GM19324 (cell line): ENCODE measurements around the gene EMP2.
"Not testable (repeated sequence)": the region's sequence is repeated elsewhere in the genome, so short reads cannot be mapped to it uniquely, and the experiment has no call there.

ENCODE experiments used
- ATAC-seq: cut with Tn5 transposase; IDR thresholded peaks from one replicate; pipeline ENCODE4 v1.9.1; 2021; ENCODE audit warnings: mild to moderate bottlenecking, moderate library complexity; ENCODE audit not compliant: unreplicated experiment, low FRiP score

EMP2 gene

GRCh38 chr16:10554569-10554968 is 25.8 kb downstream of the EMP2 start:
- ATAC-seq, result no peak

DNA sequence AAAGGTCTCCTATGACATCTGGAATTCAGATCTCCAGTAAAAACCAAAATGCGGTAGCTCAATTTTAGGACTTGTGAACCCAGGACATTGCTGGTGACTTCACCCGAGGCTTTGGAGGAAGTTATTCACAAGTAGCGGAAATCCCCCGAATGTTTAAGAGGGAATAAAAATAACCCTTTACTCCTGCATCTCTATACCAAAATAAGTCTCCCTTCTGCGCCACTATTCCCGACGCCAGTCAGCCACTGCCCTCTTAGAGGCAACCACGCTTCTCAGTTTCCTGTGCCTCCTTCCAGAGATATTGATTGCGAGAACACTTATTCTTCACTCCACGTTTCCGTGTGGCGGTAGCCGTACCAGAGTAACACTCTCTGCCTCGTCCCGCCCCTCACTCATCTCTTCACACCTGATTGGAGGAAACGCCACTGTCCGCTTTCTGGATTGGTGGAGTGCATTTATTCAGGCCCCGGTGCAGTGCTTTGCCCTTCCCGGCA is 27.4 kb downstream of the EMP2 start:
- peak; percentile 97 for ATAC-seq

- no peak for ATAC-seq
Measured at GRCh38 chr16:10552281-10552680, 28.1 kb downstream of the EMP2 start.

DNA sequence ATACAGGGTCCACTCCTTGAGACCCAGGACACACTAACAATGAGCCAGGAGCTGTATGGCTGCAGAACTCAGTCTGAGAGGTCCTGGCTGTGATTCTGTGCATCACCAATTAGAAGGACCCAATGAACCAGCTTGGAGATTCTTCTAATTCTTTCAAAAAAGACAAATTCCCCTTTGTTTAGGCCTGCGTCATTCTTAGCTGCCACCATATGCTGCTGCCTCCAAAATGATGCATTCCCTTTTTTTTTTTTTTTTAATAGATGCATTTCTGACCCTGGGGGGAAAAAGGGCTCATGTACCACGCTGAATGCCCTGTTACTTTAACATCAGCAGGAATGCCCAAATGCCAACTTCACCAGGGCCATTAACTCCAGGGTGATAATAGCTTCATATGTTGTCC is 28.5 kb downstream of the EMP2 start:
- ATAC-seq, result no peak

DNA sequence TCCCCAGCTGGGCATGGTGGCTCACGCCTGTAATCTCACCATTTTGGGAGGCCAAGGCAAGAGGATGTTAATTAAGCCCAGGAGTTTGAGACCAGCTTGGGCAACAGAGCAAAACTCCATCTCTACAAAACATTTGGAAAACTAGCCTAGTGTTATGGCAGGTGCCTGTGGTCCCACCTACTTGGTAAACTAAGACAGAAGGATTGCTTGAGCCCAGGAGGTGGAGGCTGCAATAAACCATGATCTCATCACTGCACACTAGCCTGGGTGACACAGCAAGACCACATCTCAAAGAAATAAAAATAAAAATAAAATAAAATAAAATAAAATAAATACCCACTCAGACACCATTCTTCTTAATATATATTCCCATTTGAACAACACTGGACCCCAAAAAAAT is 32.0 kb downstream of the EMP2 start:
- ATAC-seq, result no peak

DNA sequence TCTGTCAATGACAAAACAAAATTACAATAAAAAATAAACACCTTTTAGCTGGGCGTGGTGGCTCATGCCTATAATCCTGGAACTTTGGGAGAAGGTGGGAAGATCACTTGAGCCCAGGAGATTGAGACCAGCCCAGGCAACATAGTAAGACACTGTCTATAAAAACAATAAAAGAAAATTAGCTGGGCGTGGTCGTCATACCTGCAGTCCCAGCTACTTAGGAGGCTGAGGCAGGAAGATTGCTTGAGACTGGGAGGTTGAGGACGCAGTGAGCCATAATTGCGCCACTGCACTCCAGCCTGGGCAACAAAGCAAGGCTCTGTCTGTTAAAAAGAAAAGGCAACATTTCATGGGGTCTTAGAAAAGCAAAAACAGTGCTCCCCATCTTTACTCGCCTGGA is 32.7 kb downstream of the EMP2 start:
- ATAC-seq, result no peak

DNA sequence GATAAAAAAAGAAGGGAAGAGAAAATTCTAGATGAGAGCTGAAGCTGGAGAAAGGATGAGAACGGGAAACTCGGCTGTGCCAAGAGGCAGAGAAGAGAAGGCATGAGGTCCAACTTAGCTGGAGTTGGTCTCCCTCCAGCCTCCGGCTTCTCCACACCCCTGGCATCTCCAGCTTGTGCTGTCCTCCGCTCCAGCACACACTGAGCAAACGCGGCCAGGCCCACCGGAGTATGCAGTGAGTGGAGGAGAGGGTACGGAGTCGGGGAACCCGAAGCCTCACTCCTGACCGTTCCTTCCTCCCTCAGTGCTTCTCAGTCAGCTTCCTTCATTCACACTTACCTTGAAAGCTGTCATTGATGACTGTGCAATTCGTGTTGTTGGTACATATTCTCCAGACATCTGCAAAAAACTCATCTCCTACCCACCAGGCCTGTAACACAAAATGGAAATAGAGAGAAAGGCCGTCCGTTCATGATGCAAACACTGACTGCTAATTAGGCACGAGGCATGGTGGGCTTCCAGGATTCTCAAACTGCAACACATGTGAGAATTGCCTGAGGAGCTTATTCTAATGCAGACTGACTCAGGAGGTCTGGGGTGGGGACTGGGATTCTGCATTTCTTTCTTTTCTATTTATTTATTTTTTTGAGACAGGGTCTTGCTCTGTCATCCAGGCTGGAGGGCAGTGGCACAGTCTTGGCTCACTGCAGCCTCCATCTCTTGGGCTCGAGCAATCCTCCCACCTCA is 37.0 kb downstream of the EMP2 start:
- no peak for ATAC-seq

GRCh38 chr16:10541366-10541765 is 39.0 kb downstream of the EMP2 start:
- no peak for ATAC-seq

- no peak for ATAC-seq
Measured at GRCh38 chr16:10539793-10540192, 40.6 kb downstream of the EMP2 start.

DNA sequence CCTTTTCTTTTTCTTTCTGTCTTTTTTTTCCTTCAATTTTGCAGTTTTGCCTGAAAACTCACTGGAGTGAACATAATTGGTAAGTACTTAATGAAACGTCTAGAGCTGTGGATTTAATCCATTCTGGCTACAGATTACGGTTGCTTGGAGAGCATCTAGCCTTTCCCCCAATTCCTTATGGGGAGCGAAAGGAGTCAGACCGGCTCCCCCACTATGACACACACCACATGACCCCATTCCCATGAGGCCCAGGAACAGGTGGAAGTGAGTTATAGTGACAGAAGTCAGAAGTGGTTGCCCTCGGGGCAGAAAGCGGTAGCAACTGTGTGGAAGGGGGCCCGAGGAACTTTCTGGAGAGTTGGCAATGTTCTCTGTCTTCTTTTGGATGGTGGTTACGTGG is 41.2 kb downstream of the EMP2 start:
- ATAC-seq, result no peak

DNA sequence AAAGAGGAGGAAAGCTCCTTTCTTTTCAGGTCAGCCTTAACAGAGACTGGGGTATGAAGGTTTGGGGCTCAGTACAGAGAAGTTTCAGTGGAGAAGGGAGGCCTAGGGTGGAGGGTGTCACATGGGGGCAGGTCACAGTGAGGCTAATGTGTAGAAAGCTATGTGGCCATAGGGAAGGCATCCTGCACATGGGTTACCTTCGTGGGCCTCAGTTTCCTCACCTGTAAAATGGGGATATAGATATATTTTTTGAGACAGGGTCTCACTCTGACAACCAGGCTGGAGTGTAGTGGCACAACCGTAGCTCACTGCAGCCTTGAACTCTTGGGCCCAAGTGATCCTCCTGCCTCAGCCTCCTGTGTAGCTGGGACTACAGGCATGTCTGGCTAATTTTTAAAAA is 41.8 kb downstream of the EMP2 start:
- ATAC-seq, result no peak

- no peak for ATAC-seq
Measured at GRCh38 chr16:10537946-10538345, 42.5 kb downstream of the EMP2 start.

DNA sequence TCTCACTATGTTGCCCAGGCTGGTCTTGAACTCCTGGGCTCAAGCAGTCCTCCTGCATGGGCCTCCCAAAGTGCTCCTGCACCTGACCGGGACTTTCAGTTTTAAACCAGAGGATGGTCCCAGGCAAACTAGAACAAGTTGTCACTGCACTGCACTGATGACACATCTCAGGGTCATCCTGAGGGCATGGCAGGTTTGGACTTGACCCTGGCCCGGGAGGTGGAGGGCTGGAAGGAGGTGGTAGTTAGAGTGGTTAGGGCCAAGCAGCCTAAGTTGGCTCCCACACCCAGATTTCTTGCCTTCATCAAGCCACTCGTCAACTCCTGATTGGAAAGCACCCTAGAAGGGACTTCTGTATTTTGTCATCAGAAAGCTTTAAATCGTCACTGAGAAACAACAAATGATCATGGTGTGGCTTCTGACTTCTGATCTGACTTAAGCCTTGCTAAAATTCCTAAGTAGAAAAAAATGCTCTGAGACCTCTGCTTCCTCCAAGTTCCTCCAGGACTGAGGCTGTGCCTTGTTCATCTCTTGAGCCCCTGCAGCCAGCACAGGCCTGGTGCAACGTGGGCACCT is 43.5 kb downstream of the EMP2 start:
- no peak for ATAC-seq

DNA sequence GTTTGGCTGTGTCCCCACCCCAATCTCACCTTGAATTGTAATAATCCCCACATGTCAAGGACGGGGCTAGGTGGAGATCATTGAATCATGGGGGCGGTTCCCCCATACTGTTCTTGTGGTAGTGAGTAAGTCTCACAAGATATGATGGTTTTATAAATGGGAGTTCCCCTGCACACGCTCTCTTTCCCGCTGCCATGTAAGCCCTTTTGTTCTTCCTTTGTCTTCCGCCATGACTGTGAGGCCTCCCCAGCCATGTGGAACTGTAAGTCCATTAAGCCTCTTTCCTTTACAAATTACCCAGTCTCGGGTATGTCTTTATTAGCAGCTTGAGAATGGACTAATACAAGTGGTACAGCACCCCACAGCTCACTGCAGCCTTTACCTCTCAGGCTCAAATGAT is 44.1 kb downstream of the EMP2 start:
- not testable (repeated sequence) for ATAC-seq

- no peak for ATAC-seq
Measured at GRCh38 chr16:10535461-10535860, 44.9 kb downstream of the EMP2 start.

- ATAC-seq, result no peak
Measured at GRCh38 chr16:10534748-10535147, 45.6 kb downstream of the EMP2 start.

- ATAC-seq, result not testable (repeated sequence)
Measured at GRCh38 chr16:10533612-10534011, 46.8 kb downstream of the EMP2 start.

DNA sequence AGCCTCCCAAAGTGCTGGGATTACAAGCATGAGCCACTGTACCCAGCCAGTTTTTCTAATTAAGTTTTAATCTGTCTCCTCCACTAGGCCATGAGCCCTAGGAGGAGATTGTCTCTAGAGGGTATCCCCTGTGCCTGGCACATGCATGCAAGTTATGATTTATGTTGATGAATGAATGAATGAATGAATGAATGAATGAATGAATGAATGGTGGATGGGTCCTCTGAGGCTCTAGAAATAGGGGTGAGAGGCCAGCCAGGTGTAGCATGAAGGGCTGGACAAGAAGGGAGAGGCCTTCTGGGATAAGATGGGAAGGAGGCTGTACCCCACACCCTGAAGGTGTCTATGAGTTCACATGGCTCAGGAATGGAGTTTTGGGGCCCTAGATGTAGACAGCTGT is 48.8 kb downstream of the EMP2 start:
- no peak for ATAC-seq

DNA sequence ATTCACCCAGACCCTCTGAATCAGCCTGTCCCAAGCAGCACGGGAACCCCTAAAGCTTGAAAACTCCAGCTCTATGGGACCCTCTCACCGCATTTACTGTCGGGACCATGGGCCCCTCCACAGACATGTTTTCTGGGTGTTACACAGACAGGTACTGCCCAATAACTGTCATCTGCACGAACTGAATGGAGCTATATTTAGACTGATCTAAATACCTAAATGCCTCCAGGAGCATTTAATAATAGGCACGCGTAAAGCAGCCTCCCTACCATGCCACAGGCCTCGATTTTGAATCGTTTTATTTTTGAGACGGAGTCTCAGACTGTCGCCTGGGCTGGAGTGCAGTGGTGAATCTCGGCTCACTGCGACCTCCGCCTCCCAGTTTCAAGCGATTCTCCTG is 49.7 kb downstream of the EMP2 start:
- no peak for ATAC-seq

DNA sequence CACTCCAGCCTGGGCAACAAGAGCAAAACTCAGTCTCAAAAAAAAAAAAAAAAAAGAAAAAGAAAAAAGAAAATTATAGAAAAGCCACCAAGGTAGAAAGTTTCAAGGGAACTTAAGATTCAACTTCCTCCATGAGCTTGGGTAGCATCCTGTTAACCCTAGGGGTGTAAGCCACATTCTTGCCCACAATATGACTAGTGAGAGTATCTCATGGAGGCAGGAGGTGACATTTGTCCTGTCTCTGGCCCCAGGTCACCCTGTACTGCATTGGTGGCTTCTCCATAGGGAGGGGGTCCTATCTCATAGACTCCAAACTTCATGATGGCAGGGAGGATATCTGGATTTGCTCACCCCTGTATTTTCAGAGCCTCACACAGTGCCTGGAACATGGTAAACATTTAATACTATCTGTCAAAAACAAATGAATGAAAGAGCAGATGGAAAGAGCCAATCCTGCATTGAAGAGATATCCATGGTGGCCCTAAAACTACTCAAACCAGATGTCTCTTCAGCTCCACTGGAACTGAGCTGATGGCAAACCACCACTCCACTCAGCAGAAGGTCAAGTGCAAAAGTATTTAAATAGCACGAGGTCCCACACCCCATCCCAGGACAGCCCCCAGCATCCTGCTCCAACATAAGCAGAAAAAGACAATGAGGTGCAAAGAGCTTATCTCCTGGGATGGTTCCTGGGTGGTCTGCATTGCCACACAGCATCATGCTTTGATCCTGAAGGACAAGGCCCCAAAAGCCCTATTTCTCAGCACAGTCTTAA is 50.3 kb downstream of the EMP2 start:
- ATAC-seq, result no peak

- ATAC-seq, result no peak
Measured at GRCh38 chr16:10528635-10529034, 51.8 kb downstream of the EMP2 start.

DNA sequence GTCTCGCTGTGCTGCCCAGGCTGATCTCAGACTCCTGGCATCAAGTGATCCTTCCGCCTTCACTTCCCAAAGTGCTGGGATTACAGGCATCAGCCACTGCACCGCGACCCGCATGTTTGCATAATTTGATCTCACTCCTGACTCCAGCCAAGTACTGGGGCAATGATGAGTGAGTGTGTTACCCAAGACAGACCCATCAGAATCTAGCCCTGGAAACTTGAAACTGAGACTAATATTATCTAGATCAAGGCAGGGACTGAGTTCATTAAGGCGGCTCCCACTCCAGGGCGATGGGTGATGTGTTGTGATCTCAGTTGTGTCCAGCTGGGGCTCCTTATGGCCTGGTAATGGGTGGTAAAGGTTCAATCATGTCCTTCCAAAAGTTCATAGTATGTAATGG is 53.4 kb downstream of the EMP2 start:
- no peak for ATAC-seq
